OCI-LY3 (cell line): Measurements from ENCODE around the gene KYNU.

Source experiments
- H2AFZ ChIP-seq: fragments of 200-600, 300-600 bp; shearing (Covaris generic); 2 replicates; pipeline ENCODE4 v1.6.0; 2014; ENCODE audit warnings: antibody characterized with exemption, low read depth, low read length
- H3K27ac ChIP-seq: fragments of 200-600, 300-600 bp; sonication (generic); 2 replicates; pipeline ENCODE4 v1.5.1; 2014; ENCODE audit warnings: mild to moderate bottlenecking, low read length, moderate library complexity, mixed read lengths
- H3K27me3 ChIP-seq: fragments of 200-600, 300-600 bp; sonication (generic); 2 replicates; pipeline ENCODE4 v1.6.1; 2014; ENCODE audit warnings: low read depth, low read length, mixed read lengths
- H3K36me3 ChIP-seq: fragments of 200-600, 300-600 bp; sonication (generic); replicated peaks from 2 replicates; pipeline ENCODE3; 2014; ENCODE audit warnings: low read depth, low read length, mixed read lengths
- H3K4me1 ChIP-seq: fragments of 300-600, 200-600 bp; sonication (generic); 2 replicates; pipeline ENCODE4 v1.6.1; 2014; ENCODE audit warnings: low read length, mixed read lengths
- H3K4me2 ChIP-seq: fragments of 200-600, 300-600 bp; sonication (generic); 2 replicates; pipeline ENCODE4 v1.6.1; 2014; ENCODE audit warnings: low read length, mixed read lengths
- H3K4me3 ChIP-seq: fragments of 300-600, 200-600 bp; sonication (generic); 2 replicates; pipeline ENCODE4 v1.5.1; 2014; ENCODE audit warnings: antibody characterized with exemption, mild to moderate bottlenecking, low read length, moderate library complexity
- H3K79me2 ChIP-seq: fragments of 300-600, 200-600 bp; shearing (Covaris generic); 2 replicates; pipeline ENCODE4 v1.6.1; 2014; ENCODE audit warnings: mild to moderate bottlenecking, low read length, mixed read lengths
- H3K9ac ChIP-seq: fragments of 300-600, 200-600 bp; shearing (Covaris generic); 2 replicates; pipeline ENCODE4 v1.6.0; 2014; ENCODE audit warnings: mild to moderate bottlenecking, low read length, moderate library complexity
- H3K9me3 ChIP-seq: fragments of 200-600, 300-600 bp; shearing (Covaris generic); 2 replicates; pipeline ENCODE4 v1.6.1; 2014; ENCODE audit warnings: low read length, mixed read lengths; ENCODE audit not compliant: insufficient read depth
- H4K20me1 ChIP-seq: fragments of 200-600, 300-600 bp; sonication (generic); 2 replicates; pipeline ENCODE4 v1.6.1; 2016; ENCODE audit warnings: low read length, mixed read lengths; ENCODE audit not compliant: insufficient read depth
- EZH2phosphoT487 ChIP-seq: fragments of 200-600 bp; shearing (Covaris generic); IDR thresholded peaks from 2 replicates; pipeline ENCODE4 v1.6.1; 2018; ENCODE audit warnings: antibody characterized with exemption, mixed run types, low read depth
- TF ChIP-seq, protein P1 (sequence below): fragments of 200-600, 300-600 bp; sonication (generic); IDR thresholded peaks from 2 replicates; pipeline ENCODE4 v1.5.1; 2014; ENCODE audit warnings: antibody characterized with exemption, low read length, low read depth

KYNU gene

DNA sequence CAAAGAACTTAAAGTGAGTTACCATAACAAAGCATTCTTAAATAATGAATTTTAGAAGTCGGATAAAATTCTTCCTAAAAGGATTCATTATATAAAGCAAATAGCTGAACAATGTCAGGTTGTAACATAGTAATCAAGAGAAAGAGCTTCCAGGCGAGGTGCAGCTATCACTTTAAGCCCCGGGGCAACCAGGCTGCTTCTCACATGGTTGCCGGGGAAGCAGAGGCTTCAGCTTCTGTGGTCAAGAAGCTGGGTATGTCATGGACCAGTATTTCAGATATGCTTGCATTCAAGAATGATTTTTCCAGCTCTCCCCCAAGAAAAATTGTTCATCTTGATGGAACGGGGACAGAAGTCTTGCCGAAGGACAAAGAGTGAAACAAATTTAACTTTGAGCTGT lies 23.6 kb upstream of the KYNU start:
- no peak overlapping the region for H3K9ac ChIP-seq
- TF ChIP-seq, protein P1, sequence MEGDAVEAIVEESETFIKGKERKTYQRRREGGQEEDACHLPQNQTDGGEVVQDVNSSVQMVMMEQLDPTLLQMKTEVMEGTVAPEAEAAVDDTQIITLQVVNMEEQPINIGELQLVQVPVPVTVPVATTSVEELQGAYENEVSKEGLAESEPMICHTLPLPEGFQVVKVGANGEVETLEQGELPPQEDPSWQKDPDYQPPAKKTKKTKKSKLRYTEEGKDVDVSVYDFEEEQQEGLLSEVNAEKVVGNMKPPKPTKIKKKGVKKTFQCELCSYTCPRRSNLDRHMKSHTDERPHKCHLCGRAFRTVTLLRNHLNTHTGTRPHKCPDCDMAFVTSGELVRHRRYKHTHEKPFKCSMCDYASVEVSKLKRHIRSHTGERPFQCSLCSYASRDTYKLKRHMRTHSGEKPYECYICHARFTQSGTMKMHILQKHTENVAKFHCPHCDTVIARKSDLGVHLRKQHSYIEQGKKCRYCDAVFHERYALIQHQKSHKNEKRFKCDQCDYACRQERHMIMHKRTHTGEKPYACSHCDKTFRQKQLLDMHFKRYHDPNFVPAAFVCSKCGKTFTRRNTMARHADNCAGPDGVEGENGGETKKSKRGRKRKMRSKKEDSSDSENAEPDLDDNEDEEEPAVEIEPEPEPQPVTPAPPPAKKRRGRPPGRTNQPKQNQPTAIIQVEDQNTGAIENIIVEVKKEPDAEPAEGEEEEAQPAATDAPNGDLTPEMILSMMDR: no peak
- TF ChIP-seq EZH2phosphoT487: no peak
- no peaks in the 10 kb centered on the region for H3K4me1 ChIP-seq
- H3K4me2 ChIP-seq: no peak overlapping the region
- no peaks in the 10 kb centered on the region for H4K20me1 ChIP-seq
- H3K79me2 ChIP-seq: no peaks in the 10 kb centered on the region
- H3K9me3 ChIP-seq: no peaks in the 10 kb centered on the region
- no peaks in the 10 kb centered on the region for H3K27me3 ChIP-seq
- no peak overlapping the region for H2AFZ ChIP-seq
- no peak overlapping the region for H3K4me3 ChIP-seq
- H3K36me3 ChIP-seq: no peaks in the 10 kb centered on the region
- H3K27ac ChIP-seq: no peak overlapping the region

DNA sequence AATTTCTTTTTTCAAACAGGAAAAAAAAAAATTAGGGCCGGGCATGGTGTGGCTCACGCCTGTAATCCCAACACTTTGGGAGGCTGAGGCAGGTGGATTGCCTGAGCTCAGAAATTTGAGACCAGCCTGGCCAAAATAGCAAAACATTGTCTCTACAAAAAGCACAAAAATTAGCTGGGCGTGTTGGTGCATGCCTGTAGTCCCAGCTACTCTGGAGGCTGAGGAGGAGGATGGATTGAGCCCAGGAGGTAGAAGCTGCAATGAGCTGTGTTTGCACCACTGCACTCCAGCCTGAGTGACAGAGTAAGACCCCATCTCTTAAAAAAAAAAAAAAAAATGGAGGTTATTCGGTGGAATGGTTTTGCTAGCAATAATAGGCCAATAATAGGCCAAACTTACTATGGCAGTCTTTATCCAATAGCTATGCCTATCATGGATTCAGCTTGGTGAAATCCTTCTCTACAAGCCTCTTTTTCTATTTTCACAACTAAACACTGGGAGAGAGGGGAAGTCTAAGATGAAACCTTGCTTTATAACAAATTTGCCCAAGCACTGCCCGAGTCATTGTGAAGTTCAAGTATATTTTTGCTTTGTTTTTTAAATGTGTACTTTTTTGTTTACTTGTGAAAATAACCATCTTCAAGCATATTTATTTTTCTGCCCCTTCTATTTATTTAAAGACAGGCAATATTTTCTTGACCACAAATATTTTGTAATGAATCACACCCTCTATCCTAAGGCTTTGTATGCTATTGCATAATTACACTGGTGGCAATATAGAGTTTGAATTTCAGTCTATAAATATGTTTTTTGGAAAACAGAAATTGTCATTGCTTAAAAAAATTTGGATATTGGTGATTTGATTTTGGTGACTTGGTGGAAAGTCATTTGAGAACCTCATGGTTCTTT lies 20.0 kb upstream of the KYNU start:
- Histone ChIP-seq H3K9ac (no peak overlapping the region), H3K27ac (no peak overlapping the region)

DNA sequence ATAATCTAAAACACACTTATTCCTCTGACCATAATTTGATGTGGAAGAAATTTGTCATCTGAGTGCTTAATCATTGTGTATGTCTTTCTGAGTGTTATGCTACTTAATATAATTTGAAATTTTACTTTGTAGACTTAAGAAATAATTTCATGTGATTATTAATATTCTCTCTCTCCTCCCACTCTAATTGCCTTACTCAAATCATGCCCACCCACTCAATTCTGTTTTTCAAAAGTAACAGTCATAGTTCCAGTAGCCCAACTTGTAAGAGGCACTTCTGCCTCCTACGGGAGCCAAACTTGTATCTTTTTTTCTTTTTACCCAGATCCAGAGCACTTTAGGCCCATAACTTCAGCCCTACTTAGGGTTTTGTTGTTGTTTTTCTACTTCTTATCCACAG lies 18.5 kb upstream of the KYNU start:
- H3K4me3 ChIP-seq: no peak overlapping the region
- no peaks in the 10 kb centered on the region for H3K9me3 ChIP-seq
- H3K27ac ChIP-seq: no peak overlapping the region
- no peak overlapping the region for H2AFZ ChIP-seq
- no peaks in the 10 kb centered on the region for H3K27me3 ChIP-seq
- H3K9ac ChIP-seq: no peak overlapping the region
- no peaks in the 10 kb centered on the region for H4K20me1 ChIP-seq
- no peaks in the 10 kb centered on the region for H3K4me1 ChIP-seq
- no peaks in the 10 kb centered on the region for H3K36me3 ChIP-seq
- TF ChIP-seq EZH2phosphoT487: no peak
- TF ChIP-seq, protein P1: no peak
- no peak overlapping the region for H3K4me2 ChIP-seq
- H3K79me2 ChIP-seq: no peaks in the 10 kb centered on the region

More for the DNA sequence above, 20.0 kb upstream of the KYNU start:
- no peak overlapping the region for H3K4me2 ChIP-seq
- no peaks in the 10 kb centered on the region for H3K4me1 ChIP-seq
- no peaks in the 10 kb centered on the region for H3K36me3 ChIP-seq
- TF ChIP-seq EZH2phosphoT487: no peak
- TF ChIP-seq, protein P1: no peak
- no peaks in the 10 kb centered on the region for H3K27me3 ChIP-seq
- H3K79me2 ChIP-seq: no peaks in the 10 kb centered on the region
- H3K9me3 ChIP-seq: no peaks in the 10 kb centered on the region
- no peaks in the 10 kb centered on the region for H4K20me1 ChIP-seq
- H3K4me3 ChIP-seq: no peak overlapping the region
- no peak overlapping the region for H2AFZ ChIP-seq

DNA sequence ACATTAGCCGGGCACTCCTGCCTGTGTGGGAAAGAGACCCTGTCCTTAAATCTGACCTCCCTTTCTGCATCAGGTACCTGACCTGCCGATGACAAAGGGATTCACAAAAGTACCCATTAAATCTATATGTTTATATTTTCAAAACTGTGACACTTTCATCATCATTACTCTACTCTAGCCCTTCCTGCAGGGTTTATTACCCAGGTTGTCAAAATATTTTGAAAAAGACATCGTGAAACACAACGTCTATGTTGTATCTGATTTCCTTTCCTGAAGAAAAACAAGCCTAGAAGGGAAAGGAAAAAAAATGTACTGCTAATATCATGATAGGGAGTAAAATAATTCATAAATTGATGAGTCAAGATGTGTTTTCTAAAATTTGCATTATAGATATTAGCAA lies 15.2 kb upstream of the KYNU start:
- TF ChIP-seq, protein P1: no peak
- TF ChIP-seq EZH2phosphoT487: no peak
- no peaks in the 10 kb centered on the region for H3K9me3 ChIP-seq
- H3K4me2 ChIP-seq: no peak overlapping the region
- no peaks in the 10 kb centered on the region for H3K79me2 ChIP-seq
- no peak overlapping the region for H3K4me3 ChIP-seq
- no peak overlapping the region for H3K27ac ChIP-seq
- peaks cover 19% of the 10 kb centered on the region for H3K4me1 ChIP-seq
- no peak overlapping the region for H3K9ac ChIP-seq
- H4K20me1 ChIP-seq: no peaks in the 10 kb centered on the region
- no peak overlapping the region for H2AFZ ChIP-seq
- no peaks in the 10 kb centered on the region for H3K36me3 ChIP-seq
- H3K27me3 ChIP-seq: no peaks in the 10 kb centered on the region
